Natural killer cell (primary cell): ENCODE results near the gene PCYT2. TPM values are rescaled to one million over a fixed set of nuclear protein-coding genes. Genes with fewer than 3 reads are reported as not detected.

Experiments
- ATAC-seq, 3 donors: fragments of 150-1000 bp in 2 of 3; fragments of 200-7000 bp in 1 of 3; cut with Tn5 transposase; 1 replicate in 1 of 3; 2 replicates in 2 of 3; pipeline ENCODE4 v1.10.0; 2021; ENCODE audit warnings: mild to moderate bottlenecking in 2 of 3, moderate library complexity in 2 of 3
- DNase-seq, 2 donors: peaks; one replicate each; pipeline versions ENCODE4 v3.0.0 to v3.0.0-alpha.2; 2013 to 2021; ENCODE audit warnings: mixed read lengths in 1 of 2
- H3K27ac ChIP-seq: one replicate; pipeline ENCODE4 v1.5.1; 2013; ENCODE audit warnings: mild to moderate bottlenecking, low read length
- H3K27me3 ChIP-seq: one replicate; pipeline ENCODE4 v1.6.1; 2013; ENCODE audit warnings: low read length; ENCODE audit not compliant: control insufficient read depth, insufficient read depth
- H3K36me3 ChIP-seq: one replicate; pipeline ENCODE4 v1.6.1; 2013; ENCODE audit warnings: low read length; ENCODE audit not compliant: control insufficient read depth, insufficient read depth
- H3K4me1 ChIP-seq: one replicate; pipeline ENCODE4 v1.6.1; 2013; ENCODE audit warnings: low read length; ENCODE audit not compliant: control insufficient read depth, insufficient read depth
- H3K4me3 ChIP-seq: one replicate; pipeline ENCODE4 v1.5.1; 2013; ENCODE audit warnings: low read length
- H3K9me3 ChIP-seq: one replicate; pipeline ENCODE4 v1.6.1; 2013; ENCODE audit warnings: low read length; ENCODE audit not compliant: control insufficient read depth, insufficient read depth
- H3K27ac Mint-ChIP-seq, 2 donors: one replicate each; pipeline ENCODE4 v1.8.0; 2022; ENCODE audit warnings: mild to moderate bottlenecking in 2 of 2, mixed read lengths in 2 of 2, moderate library complexity in 1 of 2
- H3K27me3 Mint-ChIP-seq, 2 donors: one replicate each; pipeline ENCODE4 v1.8.0; 2022; ENCODE audit warnings: low read depth in 2 of 2, mixed read lengths in 2 of 2
- H3K36me3 Mint-ChIP-seq: one replicate; pipeline ENCODE4 v1.8.0; 2022; ENCODE audit warnings: mixed read lengths
- H3K4me1 Mint-ChIP-seq, 2 donors: one replicate each; pipeline ENCODE4 v1.8.0; 2022; ENCODE audit warnings: mixed read lengths in 2 of 2
- H3K4me3 Mint-ChIP-seq: one replicate; pipeline ENCODE4 v1.8.0; 2022; ENCODE audit warnings: mild to moderate bottlenecking, moderate library complexity, mixed read lengths
- H3K9me3 Mint-ChIP-seq, 2 donors: one replicate each; pipeline ENCODE4 v1.8.0; 2022; ENCODE audit warnings: mixed read lengths in 2 of 2
- CTCF ChIP-seq: fragments of 200-600 bp; IDR thresholded peaks from one replicate; pipeline ENCODE4 v1.8.0; 2022; ENCODE audit warnings: antibody characterized with exemption
- WGBS: methylation state at CpG from one replicate; pipeline ENCODE4 v1.1.7; 2013; ENCODE audit warnings: missing lambda C conversion rate; ENCODE audit not compliant: insufficient coverage; 5-methylcytosine and 5-hydroxymethylcytosine counted together
- intact Hi-C: fragments of 100-400 bp; cut with micrococcal nuclease; formaldehyde crosslinking; loops from one replicate; pipeline ENCODE4 v1.14.2; 2022
- total RNA-seq, 4 donors: library from RNA; stranded (reverse); fragments of 120-200 nt in 1 of 4; gene quantifications; one replicate each; pipeline versions ENCODE4 v1.2.3 to v1.2.4, GENCODE V29; 2013 to 2022

PCYT2 gene
- total RNA-seq, 3 donors from 2014 or later (not counting 1 experiment from before 2014, with no cell fraction given) = 30.6 to 34.4 (median 34.2) TPM

DNA sequence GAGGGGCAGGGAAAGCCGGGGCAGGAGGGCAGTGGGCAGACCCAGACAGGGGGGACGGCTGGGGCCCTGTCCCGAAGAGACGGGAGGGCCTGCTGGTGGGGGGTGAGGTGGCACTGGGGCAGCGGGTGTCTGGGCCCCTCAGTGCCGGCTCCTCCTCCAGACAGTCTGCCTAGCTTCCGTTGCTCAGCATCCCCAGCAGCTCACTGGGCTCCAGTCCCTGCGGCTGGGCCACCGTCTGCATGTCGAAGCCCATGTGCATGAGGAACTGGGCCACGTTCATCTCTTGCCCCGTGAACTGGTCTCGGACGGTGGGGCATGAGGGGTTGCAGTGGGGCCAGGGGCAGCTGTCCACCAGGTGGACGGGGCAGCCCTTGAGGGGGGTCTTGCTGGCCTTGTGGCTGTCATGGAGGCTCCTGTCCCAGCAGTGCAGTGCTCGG, 41.6 kb upstream of the PCYT2 start:
- no peak for TF ChIP-seq CTCF
- Mint-ChIP-seq H3K36me3 (no peaks in the 10 kb centered on the region), H3K4me1 (no peaks in the 10 kb centered on the region), H3K27ac (no peak overlapping the region), H3K4me3 (no peak overlapping the region), H3K9me3 (no peaks in the 10 kb centered on the region), H3K27me3 (peaks cover 0 to 3% of the 10 kb centered on the region in 2 donors)
- no peaks in the 10 kb centered on the region for H3K4me1 ChIP-seq
- H3K9me3 ChIP-seq = no peaks in the 10 kb centered on the region
- WGBS = 90% methylated on average over 16 of the region's 16 CpGs
- no peaks in the 10 kb centered on the region for H3K36me3 ChIP-seq
- DNase-seq = no peak
- no peaks in the 10 kb centered on the region for H3K27me3 ChIP-seq
- H3K27ac ChIP-seq = no peak overlapping the region
- intact Hi-C loops = no loop called here
- no peak for ATAC-seq
- H3K4me3 ChIP-seq = no peak overlapping the region

DNA sequence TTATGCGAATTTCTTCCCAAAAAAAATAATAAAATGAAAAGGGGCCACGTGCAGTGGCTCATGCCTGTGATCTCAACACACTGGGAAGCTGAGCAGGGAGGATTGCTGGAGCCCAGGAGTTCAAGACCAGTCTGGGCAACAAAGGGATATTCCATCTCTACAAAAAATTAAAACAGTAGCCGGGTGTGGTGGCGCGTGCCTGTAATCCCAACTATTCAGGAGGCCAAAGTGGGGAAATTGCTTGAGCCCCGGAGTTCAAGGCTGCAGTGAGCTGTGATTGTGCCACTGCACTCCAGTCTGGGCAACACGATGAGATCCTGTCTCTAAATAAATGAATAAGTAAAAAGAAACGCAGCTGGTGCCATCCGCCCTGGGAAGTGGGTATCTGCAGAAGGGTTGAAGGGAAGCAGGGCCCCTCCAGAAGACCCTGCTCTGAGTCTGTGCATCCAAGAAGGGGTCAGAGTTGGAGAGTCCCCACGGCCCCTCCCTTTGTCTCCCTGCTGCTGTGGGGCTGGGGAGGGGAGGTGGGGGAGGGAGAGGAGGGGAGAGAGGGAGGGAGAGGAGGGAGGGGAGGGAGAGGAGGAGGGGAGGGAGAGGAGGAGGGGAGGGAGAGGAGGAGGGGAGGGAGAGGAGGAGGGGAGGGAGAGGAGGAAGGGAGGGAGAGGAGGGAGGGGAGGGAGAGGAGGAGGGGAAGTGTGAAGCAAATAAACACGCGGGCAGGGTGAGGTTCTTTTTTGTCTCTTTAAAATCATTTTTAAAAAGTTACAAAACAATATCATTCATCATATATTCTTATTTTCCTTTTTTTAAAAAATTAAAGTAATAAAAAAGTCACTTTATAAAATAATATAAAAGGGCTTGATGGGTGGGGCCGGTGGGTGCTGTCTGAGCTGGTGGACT, 40.8 kb upstream of the PCYT2 start:
- H3K27me3 Mint-ChIP-seq = peaks cover 0 to 3% of the 10 kb centered on the region in 2 donors
- Histone ChIP-seq H3K27me3 (no peaks in the 10 kb centered on the region), H3K27ac (no peak overlapping the region), H3K36me3 (no peaks in the 10 kb centered on the region), H3K4me3 (no peak overlapping the region), H3K9me3 (no peaks in the 10 kb centered on the region), H3K4me1 (no peaks in the 10 kb centered on the region)
- no peaks in the 10 kb centered on the region for H3K4me1 Mint-ChIP-seq
- ATAC-seq = no peak
- no peak overlapping the region for H3K27ac Mint-ChIP-seq
- TF ChIP-seq CTCF = no peak
- no peaks in the 10 kb centered on the region for H3K9me3 Mint-ChIP-seq
- intact Hi-C loops = no loop called here
- H3K4me3 Mint-ChIP-seq = no peak overlapping the region
- WGBS = 59% methylated on average over 11 of the region's 13 CpGs
- no peaks in the 10 kb centered on the region for H3K36me3 Mint-ChIP-seq
- DNase-seq = no peak

DNA sequence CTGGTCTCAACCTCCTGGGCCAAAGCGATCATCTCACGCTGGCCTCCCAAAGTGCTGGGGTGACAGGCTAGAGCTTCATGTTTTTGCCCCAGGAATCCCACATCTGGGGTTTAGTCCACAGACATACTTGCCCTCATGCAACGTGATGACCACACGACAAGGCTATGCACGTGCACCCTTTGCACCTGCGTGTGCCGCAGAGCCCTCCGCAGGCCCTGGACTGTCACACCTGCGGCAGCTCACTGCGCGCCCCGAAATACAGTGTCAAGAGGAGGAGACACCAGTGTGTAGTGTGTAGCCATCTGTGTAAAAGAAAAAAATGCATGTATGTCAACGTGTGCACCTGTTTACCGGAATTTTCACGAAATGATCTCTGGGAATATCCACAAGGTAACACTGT, 39.3 kb upstream of the PCYT2 start:
- Histone ChIP-seq H3K9me3 (no peaks in the 10 kb centered on the region), H3K27me3 (no peaks in the 10 kb centered on the region), H3K36me3 (no peaks in the 10 kb centered on the region), H3K27ac (no peak overlapping the region), H3K4me3 (no peak overlapping the region), H3K4me1 (no peaks in the 10 kb centered on the region)
- Mint-ChIP-seq H3K27ac (no peak overlapping the region), H3K27me3 (peaks cover 0 to 3% of the 10 kb centered on the region in 2 donors), H3K4me3 (no peak overlapping the region), H3K36me3 (no peaks in the 10 kb centered on the region), H3K9me3 (no peaks in the 10 kb centered on the region), H3K4me1 (no peaks in the 10 kb centered on the region)
- TF ChIP-seq CTCF = no peak
- intact Hi-C loops = no loop called here
- ATAC-seq (no peak), DNase-seq (no peak)
- 85% methylated on average over 15 of the region's 15 CpGs for WGBS
